ENCODE results near the gene TMEM130.

GRCh38 chr7:98834949-98835348 lies 34.9 kb downstream of the TMEM130 start:
- TF ChIP-seq CTCF (conservative IDR thresholded peaks at IDR 0.05 in 1 of 2, IDR thresholded peaks at IDR 0.05 in 1 of 2; ENCODE audit: extremely low read depth in 1 of 2, insufficient read depth in 1 of 2, low read depth in 1 of 2, low read length in 2 of 2) (no peak), EZH2 (IDR thresholded peaks at IDR 0.05; ENCODE audit: borderline replicate concordance, low read length) (no peak)

Data from mammary epithelial cell (primary cell).